Epithelial cell of prostate (primary cell): ENCODE results near the gene SEZ6L2.
"Not testable (repeated sequence)": the region's sequence is repeated elsewhere in the genome, so short reads cannot be mapped to it uniquely, and the experiment has no call there.

Experiments
- DNase-seq: peaks from one replicate; pipeline ENCODE4 v3.0.0-alpha.2; 2011; ENCODE audit warnings: low read depth, low spot score
- H3K27ac ChIP-seq: fragments of 450-650 bp; 2 replicates; pipeline ENCODE4 v1.5.1; 2017; ENCODE audit warnings: mild to moderate bottlenecking

Gene SEZ6L2

GRCh38 chr16:29910819-29911675, 11.7 kb upstream of the SEZ6L2 start:
- H3K27ac ChIP-seq, result no peak overlapping the region
- no peak for DNase-seq

GRCh38 chr16:29909851-29910250, 10.5 kb upstream of the SEZ6L2 start:
- not testable (repeated sequence) for DNase-seq, H3K27ac ChIP-seq

DNA sequence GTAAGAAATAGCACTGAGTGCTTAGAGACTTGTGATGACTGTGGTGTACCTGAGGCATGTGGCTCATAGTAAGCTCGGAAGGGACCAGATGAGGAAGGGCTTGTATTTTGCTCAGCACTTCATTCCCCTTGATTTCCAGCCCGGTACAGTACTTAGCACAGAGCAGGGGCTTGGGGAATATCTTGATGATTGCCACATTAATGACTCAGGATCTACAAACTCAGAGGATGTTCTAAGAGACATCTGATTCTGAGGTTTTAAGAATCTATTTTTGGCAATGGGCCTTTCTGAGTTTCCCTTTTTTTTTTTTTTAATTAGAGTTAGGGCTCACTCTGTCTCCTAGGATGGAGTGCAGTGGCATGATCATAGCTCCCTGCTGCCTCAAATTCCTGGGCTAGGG, 10.0 kb upstream of the SEZ6L2 start:
- no peak for DNase-seq
- H3K27ac ChIP-seq, result no peak overlapping the region

DNA sequence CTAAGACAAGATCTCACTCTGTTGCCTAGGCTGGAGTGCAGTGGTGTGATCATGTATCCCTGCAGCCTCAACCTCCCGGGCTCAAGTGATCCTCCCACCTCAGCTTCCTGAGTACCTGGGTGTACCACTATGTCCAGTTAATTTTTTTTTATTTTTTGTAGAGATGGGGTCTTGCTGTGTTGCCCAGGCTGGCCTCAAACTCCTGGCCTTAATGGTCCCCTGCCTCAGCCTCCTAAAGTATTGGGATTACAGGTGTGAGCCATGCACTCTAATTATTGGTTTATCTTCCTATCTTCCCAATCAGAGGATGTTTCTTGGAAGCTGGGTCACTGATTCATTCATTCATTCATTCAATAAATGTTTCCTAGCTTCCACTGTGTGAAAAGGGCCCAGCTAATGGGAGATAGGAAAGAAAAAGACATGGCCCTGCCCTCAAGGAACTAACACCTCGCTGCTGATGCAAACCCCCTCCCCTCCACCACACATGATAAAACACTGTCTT, 9.4 kb upstream of the SEZ6L2 start:
- no peak for DNase-seq
- no peak overlapping the region for H3K27ac ChIP-seq

GRCh38 chr16:29907973-29908372, 8.6 kb upstream of the SEZ6L2 start:
- DNase-seq, result no peak
- no peak overlapping the region for H3K27ac ChIP-seq

DNA sequence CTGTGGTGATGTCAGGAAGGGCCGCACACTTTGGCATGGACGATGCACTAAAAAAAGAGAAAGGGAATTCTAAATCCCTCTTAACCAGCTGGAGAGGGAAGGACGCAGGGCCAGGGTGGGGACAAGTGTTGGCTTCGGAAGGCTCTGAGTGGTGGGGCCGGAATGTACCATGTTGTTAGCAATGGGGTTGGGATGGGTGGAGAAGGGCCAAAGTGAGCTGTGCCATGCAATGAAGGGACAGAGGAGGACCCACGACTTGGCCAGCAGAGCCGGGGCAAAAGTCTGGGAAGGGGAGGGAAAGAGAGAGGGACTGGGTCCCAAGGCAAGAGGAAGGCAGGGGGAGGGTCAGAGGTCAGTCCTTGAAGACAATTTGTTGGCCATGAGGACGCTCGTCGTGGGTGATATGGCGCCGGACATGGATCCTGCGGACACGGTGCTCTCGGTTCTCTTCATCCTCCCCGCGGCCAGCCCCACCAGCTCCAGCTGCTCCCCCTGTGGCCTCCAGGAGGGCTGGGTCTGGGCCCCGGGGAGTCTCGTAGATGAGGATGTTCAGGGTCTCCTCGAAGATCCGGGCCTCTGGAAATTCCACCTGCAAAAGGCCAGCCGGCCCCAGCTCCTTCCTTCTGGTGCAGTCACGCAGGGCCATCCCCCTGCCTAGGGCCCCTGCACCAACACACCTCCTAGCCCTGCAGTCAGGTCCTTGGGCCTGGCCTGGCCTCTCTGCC, 7.3 kb upstream of the SEZ6L2 start:
- H3K27ac ChIP-seq, result no peak overlapping the region
- no peak for DNase-seq

GRCh38 chr16:29905668-29906067, 6.3 kb upstream of the SEZ6L2 start:
- no peak for DNase-seq
- no peak overlapping the region for H3K27ac ChIP-seq

DNA sequence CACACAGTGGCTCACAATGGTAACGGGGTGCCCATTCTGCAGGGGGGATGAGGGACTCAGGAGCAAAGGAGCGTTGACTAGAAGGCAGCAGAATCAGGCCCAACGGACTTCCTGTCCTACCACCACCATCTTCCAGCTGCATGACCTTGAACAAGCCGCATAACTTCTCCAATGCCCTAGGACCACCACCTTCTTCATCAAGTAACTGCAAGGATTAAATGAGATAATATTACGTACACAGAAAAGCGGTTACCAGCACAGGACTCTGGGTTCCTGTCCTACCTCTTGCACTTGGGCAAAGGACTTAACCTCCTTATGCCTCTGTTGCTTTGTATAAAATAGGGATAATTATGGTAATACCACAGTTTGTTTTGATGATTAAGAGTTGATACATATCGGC, 5.6 kb upstream of the SEZ6L2 start:
- no peak for DNase-seq
- H3K27ac ChIP-seq, result no peak overlapping the region

DNA sequence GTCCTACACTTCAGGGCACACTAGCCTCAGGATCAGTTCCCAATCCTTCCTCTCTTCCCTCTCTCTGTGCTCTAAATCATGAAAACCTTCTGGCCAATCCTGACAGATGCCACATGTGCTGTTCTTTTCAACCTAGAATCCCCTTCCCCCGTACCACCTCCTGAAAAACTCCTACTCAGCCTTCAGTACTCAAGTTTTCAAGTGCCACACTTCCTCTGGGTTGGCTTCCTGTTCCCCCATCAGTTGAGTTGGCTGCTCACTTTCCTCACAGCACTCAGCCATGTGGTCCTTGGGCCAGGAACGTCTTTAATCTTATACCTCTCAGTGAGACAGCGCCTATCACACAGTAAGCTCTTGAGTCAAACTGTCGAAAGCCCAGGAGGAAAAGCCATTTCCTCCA, 4.2 kb upstream of the SEZ6L2 start:
- no peak for DNase-seq
- H3K27ac ChIP-seq, result no peak overlapping the region

DNA sequence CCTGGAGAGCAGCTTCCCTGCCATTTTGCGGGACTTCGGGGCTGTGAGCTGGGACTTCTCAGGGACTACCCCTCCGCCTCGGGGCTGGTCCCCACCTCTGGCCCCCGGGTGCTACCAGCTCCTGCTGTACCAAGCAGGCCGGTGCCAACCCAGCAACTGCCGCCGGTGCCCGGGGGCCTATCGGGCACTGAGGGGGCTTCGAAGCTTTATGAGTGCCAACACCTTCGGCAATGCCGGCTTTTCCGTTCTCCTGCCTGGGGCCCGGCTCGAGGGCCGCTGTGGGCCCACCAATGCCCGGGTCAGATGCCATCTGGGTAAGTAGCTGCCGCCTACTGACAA, 2.2 kb upstream of the SEZ6L2 start:
- no peak overlapping the region for H3K27ac ChIP-seq
- DNase-seq, result no peak

- peak overlapping the region; percentile 61 for H3K27ac ChIP-seq
- DNase-seq, result no peak
These were observed 1.7 kb upstream of the SEZ6L2 start for GRCh38 chr16:29900888-29901606.

DNA sequence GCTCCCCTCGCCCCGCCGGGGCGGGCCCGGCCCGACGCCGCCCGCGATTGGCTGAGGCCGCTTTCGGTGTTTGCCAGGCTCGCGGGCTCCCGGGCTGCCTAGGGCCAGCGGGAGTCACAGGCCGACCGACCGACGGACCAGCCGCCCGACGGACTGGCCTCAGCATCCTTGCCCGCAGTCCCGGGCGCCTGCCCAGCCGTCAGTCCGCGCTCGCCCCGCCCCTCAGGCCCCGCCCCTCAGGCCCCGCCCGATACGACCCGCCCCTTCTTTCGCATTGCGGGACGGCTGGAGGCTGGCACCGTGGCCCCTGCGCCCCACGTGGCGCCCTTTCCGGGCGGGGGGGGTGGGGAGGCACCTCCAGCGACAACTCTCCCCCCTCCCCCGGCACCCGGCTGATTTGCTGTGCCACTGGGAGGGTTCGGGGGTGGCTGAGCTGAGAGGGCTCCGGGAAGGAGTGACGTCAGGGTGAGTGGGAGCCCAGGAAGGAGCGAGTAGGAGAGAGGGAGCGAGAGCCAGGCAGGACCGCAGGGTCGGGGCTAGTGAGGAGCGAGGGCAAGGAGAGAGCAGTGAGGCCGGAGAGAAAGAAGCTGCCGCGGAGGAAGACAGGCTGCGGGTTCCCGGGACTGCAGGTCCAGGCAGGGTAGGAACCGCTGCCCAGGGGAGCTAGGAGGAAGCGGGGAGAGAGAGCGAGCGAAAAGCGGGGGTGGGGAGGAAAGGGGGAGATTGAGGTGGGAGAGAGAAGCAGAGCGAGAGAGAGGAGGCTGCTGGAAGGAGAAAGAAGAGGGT, 945 bp upstream of the SEZ6L2 start, which contains the start of gene ASPHD1:
ASPHD1 (plus strand) TSS at position 387 of the 786 bp plus-strand sequence. CDS start 484 bp downstream, outside the sequence.
- peak within 1 kb of the TSS; percentile 61 for H3K27ac ChIP-seq
- DNase-seq, result no peak

- no peak for DNase-seq
- H3K27ac ChIP-seq, result peak overlapping the region; percentile 61
These were observed 390 bp downstream of the SEZ6L2 start for GRCh38 chr16:29898804-29899515.

- DNase-seq, result no peak
These were observed 1.1 kb downstream of the SEZ6L2 start for GRCh38 chr16:29898135-29898803.

DNA sequence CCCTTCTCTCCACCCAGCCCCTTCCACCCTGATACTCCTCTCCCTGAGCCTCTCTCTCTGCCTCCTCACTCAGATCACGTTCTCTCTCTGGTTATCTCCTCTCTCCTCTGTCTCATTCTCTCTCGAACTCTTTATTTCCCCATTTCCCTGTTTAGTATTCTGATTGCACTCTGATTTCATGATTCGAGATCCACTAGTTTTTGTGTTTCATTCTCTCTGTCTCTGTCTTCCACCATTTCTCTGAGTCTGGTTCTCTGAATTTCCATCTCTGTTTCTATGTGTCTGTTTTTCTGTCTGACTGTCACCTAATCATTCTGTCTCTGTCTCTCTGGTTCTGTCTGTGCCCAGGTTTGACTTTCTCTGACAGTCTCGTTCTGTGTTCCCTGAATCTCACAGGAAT, 2.0 kb downstream of the SEZ6L2 start:
- no peak for DNase-seq

More at GRCh38 chr16:29898135-29898803, 1.1 kb downstream of the SEZ6L2 start:
- no peak overlapping the region for H3K27ac ChIP-seq

GRCh38 chr16:29896841-29897240, 2.5 kb downstream of the SEZ6L2 start:
- H3K27ac ChIP-seq, result no peak overlapping the region
- DNase-seq, result no peak

More for the DNA sequence above, 2.0 kb downstream of the SEZ6L2 start:
- no peak overlapping the region for H3K27ac ChIP-seq

- no peak overlapping the region for H3K27ac ChIP-seq
- no peak for DNase-seq
These were observed 5.0 kb downstream of the SEZ6L2 start for GRCh38 chr16:29894352-29894751.

DNA sequence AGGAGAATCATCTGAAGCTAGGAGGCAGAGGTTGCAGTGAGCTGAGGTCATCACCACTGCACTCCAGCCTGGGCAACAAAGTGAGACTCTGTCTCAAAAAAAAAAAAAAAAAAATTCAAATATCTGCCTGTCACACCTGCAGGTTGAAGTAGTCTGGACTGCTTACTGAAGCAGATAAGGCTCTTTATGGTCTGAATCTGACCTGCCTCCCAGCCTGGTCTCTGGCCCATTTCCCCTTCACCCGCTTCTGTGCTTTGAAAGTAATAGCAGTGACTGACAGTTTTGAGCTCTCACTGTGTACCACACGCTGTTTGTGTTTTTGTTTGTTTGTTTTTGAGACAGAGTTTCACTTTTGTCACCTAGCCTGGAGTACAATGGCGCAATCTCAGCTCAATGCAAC, 5.8 kb downstream of the SEZ6L2 start:
- no peak for DNase-seq
- no peak overlapping the region for H3K27ac ChIP-seq

DNA sequence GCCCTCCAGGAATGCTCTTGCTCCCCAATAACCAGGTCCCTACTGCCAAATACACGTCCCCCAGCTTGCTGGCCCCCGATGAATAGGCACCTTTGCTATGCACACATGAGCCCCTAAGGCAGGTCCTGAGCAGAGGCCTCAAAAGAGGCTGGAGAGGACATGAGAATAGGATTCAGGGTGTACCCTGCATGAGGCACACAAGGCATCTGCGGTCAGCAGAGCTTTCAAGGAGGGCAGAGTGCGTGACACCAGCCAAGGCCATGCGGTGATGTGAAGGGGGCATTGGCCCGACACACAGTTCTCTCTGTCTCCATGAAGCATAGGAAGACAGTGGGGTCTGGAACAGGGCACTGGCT, 6.9 kb downstream of the SEZ6L2 start:
- H3K27ac ChIP-seq, result no peak overlapping the region
- no peak for DNase-seq
